ENCODE measurements around the gene CCDC191. TPM values are rescaled to one million over a fixed set of nuclear protein-coding genes. Genes with fewer than 3 reads are reported as not detected.

CCDC191 gene
- total and polyA plus RNA-seq, 2 of the 4 experiments (the other 2 are of a cell fraction): 0.72 to 1.1 TPM

DNA sequence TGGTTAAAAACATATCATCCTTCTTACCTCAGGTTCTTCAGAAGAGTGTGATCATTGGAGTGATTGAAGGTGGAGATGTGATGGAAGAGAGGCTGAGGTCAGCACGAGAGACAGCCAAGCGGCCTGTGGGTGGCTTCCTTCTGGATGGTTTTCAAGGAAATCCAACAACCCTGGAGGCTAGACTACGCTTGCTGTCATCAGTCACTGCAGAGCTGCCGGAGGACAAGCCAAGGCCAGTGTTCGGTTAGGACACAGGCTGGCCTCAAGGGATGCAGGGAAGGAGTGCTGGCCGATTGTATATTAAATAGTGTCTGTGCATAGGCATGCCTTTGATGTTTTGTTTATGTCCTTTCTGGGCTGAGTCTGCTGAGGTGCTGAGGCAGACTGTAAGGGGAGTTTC lies 20.4 kb upstream of the CCDC191 start:
- Histone ChIP-seq H3K4me1 (ENCODE audit: control insufficient read depth, insufficient read depth, low read length) (peaks cover 6% of the 10 kb centered on the region), H3K9ac (ENCODE audit: low read depth, low read length) (no peak overlapping the region), H3K18ac (ENCODE audit: low read depth, low read length) (no peak overlapping the region), H2BK5ac (ENCODE audit: low read depth, low read length, poor library complexity, severe bottlenecking) (no peak overlapping the region), H3K14ac (replicated peaks; ENCODE audit: low read depth, low read length) (no peak overlapping the region), H3K4me3 (ENCODE audit: insufficient read depth, low read depth, low read length) (no peak overlapping the region), H2BK15ac (ENCODE audit: low read depth, low read length) (no peak overlapping the region), H2BK20ac (ENCODE audit: low read depth, low read length) (no peak overlapping the region), H3K27me3 (ENCODE audit: control insufficient read depth, insufficient read depth, low read length) (no peaks in the 10 kb centered on the region), H2AK5ac (ENCODE audit: low read depth, low read length) (no peak overlapping the region), H3K79me1 (ENCODE audit: low read depth in 1 of 2, low read length in 2 of 2) (peaks cover 0 to 10% of the 10 kb centered on the region in 2 experiments; a peak in 2 of 4 replicates), H3K23ac (ENCODE audit: low read depth, low read length) (no peak overlapping the region), H3K36me3 (ENCODE audit: control insufficient read depth, insufficient read depth, low read length) (peaks cover 22% of the 10 kb centered on the region), H2AFZ (replicated peaks; ENCODE audit: low read length, poor library complexity) (no peak overlapping the region), H2BK120ac (ENCODE audit: low read depth, low read length) (no peak overlapping the region), H3K4me2 (ENCODE audit: low read depth, low read length) (no peak overlapping the region), H3K27ac (ENCODE audit: insufficient read depth, low read length) (no peak overlapping the region), H4K91ac (ENCODE audit: insufficient read depth, low read depth, low read length) (no peak overlapping the region), H2AK9ac (replicated peaks; ENCODE audit: low read depth, low read length, poor library complexity) (no peak overlapping the region), H4K8ac (ENCODE audit: low read depth in 2 of 2, low read length in 2 of 2) (no peak overlapping the region), H3K4ac (ENCODE audit: low read depth, low read length) (no peak overlapping the region), H3K56ac (ENCODE audit: extremely low read depth, insufficient read depth, low read length) (no peak overlapping the region), H4K5ac (ENCODE audit: low read depth, low read length) (no peak overlapping the region), H3K9me3 (ENCODE audit: control insufficient read depth, insufficient read depth, low read length) (no peaks in the 10 kb centered on the region), H4K20me1 (ENCODE audit: insufficient read depth, low read length) (no peaks in the 10 kb centered on the region), H3K9me1 (ENCODE audit: insufficient read depth, low read length) (0 out of 2 replicates have a peak, but pooled peaks cover 4% of the 10 kb centered on the region)
- dilution Hi-C loops (cut with HindIII; ENCODE audit: low sequenced_read_pairs, unreplicated experiment) (no loop called here), intact Hi-C loops (cut with micrococcal nuclease) (loop anchor here (5.0 kb wide), 1 partner anchor 329 kb away; the partner anchor contains the start of genes ATP6V1A and NAA50), in situ Hi-C loops (cut with MboI; ENCODE audit: low sequenced_read_pairs) (no loop called here)
- DNase-seq (no peak), ATAC-seq (ENCODE audit: low read depth) (no peak; the same call in 1 of the 2 replicates)
- ChIA-PET POLR2A (ENCODE audit: unreplicated experiment) (no interaction called here), CTCF (no interaction called here)
- no peak for TF ChIP-seq BHLHE40 (IDR thresholded peaks at IDR 0.05; ENCODE audit: low read depth, low read length)
- no peak for TF ChIP-seq NFE2L2 (IDR thresholded peaks at IDR 0.05; ENCODE audit: low read depth, low read length)
- no peak for TF ChIP-seq MXI1 (IDR thresholded peaks at IDR 0.05; ENCODE audit: borderline replicate concordance, low read depth, low read length)
- no peak for TF ChIP-seq RFX5 (IDR thresholded peaks at IDR 0.05; ENCODE audit: low read depth, low read length)
- no peak for TF ChIP-seq SMC3 (IDR thresholded peaks at IDR 0.05; ENCODE audit: low read depth, low read length)
- no peak for TF ChIP-seq RAD21 (IDR thresholded peaks at IDR 0.05; ENCODE audit: low read length)
- 61% methylated on average over 4 of the region's 6 CpGs; no CpG with 5 or more reads in 1 of the 2 experiments for WGBS, 2 experiments (ENCODE audit: extremely low coverage in 2 of 2, insufficient read length in 1 of 2)
- no TSS peak for BruUV-seq (replicated peaks)
